GM12878 (cell line): ENCODE results near the gene LRRC26. TPM values are rescaled to one million over a fixed set of nuclear protein-coding genes. Genes with fewer than 3 reads are reported as not detected.
A peak's percentile ranks its signal among the peaks of the same experiment; 100 is the strongest.

Source experiments
- ATAC-seq: fragments of 200-7000 bp; cut with Tn5 transposase; 3 replicates; pipeline ENCODE4 v1.9.1; 2020; ENCODE audit warnings: mild to moderate bottlenecking, moderate library complexity
- BruUV-seq: library from RNA; stranded (reverse); fragments of 400-500 nt; replicated peaks from 2 replicates; lab custom pipeline; 2021; lab: Mats Ljungman, UMichigan
- CTCF ChIA-PET: fragments of 300-600 bp; sonication (Branson Sonifier 250); formaldehyde crosslinking; extraction: SDS; loops from one replicate; lab custom pipeline; 2021; ENCODE audit warnings: inconsistent platforms; lab: Yijun Ruan, JAX
- POLR2A ChIA-PET: fragments of 350-600 bp; formaldehyde crosslinking; extraction: SDS; loops from one replicate; lab custom pipeline; 2021; ENCODE audit warnings: inconsistent platforms; lab: Charles Lee
- RAD21 ChIA-PET: fragments of 300-600 bp; sonication (Branson Sonifier 250); formaldehyde crosslinking; loops from one replicate; lab custom pipeline; 2023; ENCODE audit warnings: antibody characterized with exemption; ENCODE audit not compliant: unreplicated experiment; lab: Charles Lee
- SMC1A ChIA-PET: fragments of 300-600 bp; sonication (Branson Sonifier 250); formaldehyde crosslinking; loops from one replicate; lab custom pipeline; 2023; ENCODE audit not compliant: unreplicated experiment, uncharacterized antibody; lab: Charles Lee
- DNase-seq: peaks from one replicate; pipeline ENCODE4 v3.0.0-alpha.2; 2011; ENCODE audit warnings: low read depth, low spot score
- FAIRE-seq: peaks from 3 replicates; lab custom pipeline; 2011; peaks lifted over from hg19 to GRCh38; lab: Jason Lieb, UNC
- H2AFZ ChIP-seq: 2 replicates; pipeline ENCODE4 v1.6.0; 2011; ENCODE audit warnings: low read depth, low read length, control low read depth; ENCODE audit not compliant: control insufficient read depth
- H3K27ac ChIP-seq: 2 replicates; pipeline ENCODE4 v1.5.1; 2011; ENCODE audit warnings: control low read depth; ENCODE audit not compliant: control insufficient read depth, insufficient read depth
- H3K27me3 ChIP-seq, 2 experiments: replicated peaks in 1 of 2; 2 replicates each; pipeline versions ENCODE4 v1.6.0 to v1.6.1; 2011; ENCODE audit warnings: low read length in 1 of 2; ENCODE audit not compliant: control insufficient read depth in 2 of 2, insufficient read depth in 2 of 2
- H3K36me3 ChIP-seq, 2 experiments: 2 replicates each; pipeline ENCODE4 v1.5.1; 2011; ENCODE audit warnings: low read length in 1 of 2; ENCODE audit not compliant: control insufficient read depth in 2 of 2, insufficient read depth in 2 of 2
- H3K4me1 ChIP-seq: 2 replicates; pipeline ENCODE4 v1.6.1; 2011; ENCODE audit warnings: mild to moderate bottlenecking, low read length, moderate library complexity, mixed read lengths; ENCODE audit not compliant: control insufficient read depth, insufficient read depth
- H3K4me2 ChIP-seq: 2 replicates; pipeline ENCODE4 v1.6.0; 2011; ENCODE audit warnings: control low read depth; ENCODE audit not compliant: control insufficient read depth, insufficient read depth
- H3K4me3 ChIP-seq: fragments of 200-600 bp; sonication (generic); 2 replicates; pipeline ENCODE4 v1.5.1; 2016
- H3K79me2 ChIP-seq: 2 replicates; pipeline ENCODE4 v1.6.0; 2011; ENCODE audit warnings: low read length; ENCODE audit not compliant: control insufficient read depth, insufficient read depth
- H3K9ac ChIP-seq: 2 replicates; pipeline ENCODE4 v1.8.0; 2011; ENCODE audit warnings: low read length, control low read depth, mixed read lengths; ENCODE audit not compliant: control insufficient read depth, insufficient read depth
- H3K9me3 ChIP-seq: replicated peaks from 3 replicates; pipeline ENCODE4 v1.5.1; 2011; ENCODE audit warnings: mild to moderate bottlenecking, low read length; ENCODE audit not compliant: control insufficient read depth, insufficient read depth
- H4K20me1 ChIP-seq: 2 replicates; pipeline ENCODE4 v1.6.0; 2011; ENCODE audit not compliant: control insufficient read depth, insufficient read depth
- CBX3 ChIP-seq: fragments of 200-600 bp; sonication (generic); IDR thresholded peaks from 2 replicates; pipeline ENCODE4 v1.6.1; 2016; ENCODE audit warnings: low read depth, borderline replicate concordance
- POLR2A ChIP-seq: IDR thresholded peaks from 2 replicates; pipeline ENCODE4 v1.6.1; 2011; ENCODE audit warnings: low read depth, mild to moderate bottlenecking, low read length
- ZNF217 ChIP-seq: fragments of 450-650 bp; IDR thresholded peaks from 2 replicates; pipeline ENCODE4 v1.6.1; 2017; ENCODE audit warnings: antibody characterized with exemption, mild to moderate bottlenecking
- ZNF384 ChIP-seq: IDR thresholded peaks from 2 replicates; pipeline ENCODE4 v1.6.1; 2012; ENCODE audit warnings: low read depth, mild to moderate bottlenecking, low read length, improper control_type of control experiment, borderline replicate concordance
- WGBS: methylation state at CpG from one replicate; pipeline ENCODE4 v1.1.6; 2016; ENCODE audit warnings: low lambda C conversion rate; ENCODE audit not compliant: insufficient replicate concordance, insufficient coverage; ENCODE audit errors: missing lambda C conversion rate; 5-methylcytosine and 5-hydroxymethylcytosine counted together
- in situ Hi-C: fragments of 300-500 bp; cut with MboI; formaldehyde crosslinking; loops from 9 replicates; pipeline ENCODE4 v1.14.3; 2018; ENCODE audit warnings: mixed read lengths
- intact Hi-C: fragments of 100-400 bp; cut with micrococcal nuclease; formaldehyde crosslinking; loops from one replicate; pipeline ENCODE4 v1.14.2; 2022; ENCODE audit not compliant: unreplicated experiment
- polyA plus RNA-seq, 11 experiments: library from polyadenylated mRNA; depleted of rRNA in 4 of 11; unstranded in 6 of 11; stranded (reverse) in 5 of 11; fragments of >200 nt; fragmentation: Nextera tagmentation in 4 of 11; fragmentation: Illumina TruSeq in 1 of 11; extraction: Ambion mirVana in 4 of 11; extraction: Trizol in 1 of 11; gene quantifications; 1 replicate in 1 of 11; 2 replicates in 10 of 11; pipeline versions ENCODE4 v1.2.1 to v1.2.3, GENCODE V29; 2011 to 2016; ENCODE audit warnings: inconsistent platforms in 2 of 11, missing spikeins in 2 of 11, low read depth in 1 of 11
- total RNA-seq, 4 experiments: library from RNA; depleted of rRNA in 3 of 4; stranded (reverse); fragments of >200 nt in 3 of 4; fragmentation: Illumina TruSeq in 1 of 4; extraction: Trizol in 1 of 4; gene quantifications; 2 replicates each; pipeline versions ENCODE4 v1.2.1 to v1.2.3, GENCODE V29; 2013 to 2021
- TF ChIP-seq, protein P1 (sequence below): IDR thresholded peaks from 2 replicates; pipeline ENCODE4 v1.6.1; 2012; ENCODE audit warnings: low read depth, low read length, improper control_type of control experiment
- TF ChIP-seq, protein P2 (sequence below): fragments of 450-650 bp; IDR thresholded peaks from 2 replicates; pipeline ENCODE4 v1.6.1; 2016; ENCODE audit warnings: mild to moderate bottlenecking, moderate library complexity, borderline replicate concordance

The LRRC26 gene
- total and polyA plus RNA-seq, 10 of the 15 experiments (the other 5 are each of a cell fraction or from before 2014, with no cell fraction given): 0.29 to 0.91 (median 0.64) TPM; not detected in 5

DNA sequence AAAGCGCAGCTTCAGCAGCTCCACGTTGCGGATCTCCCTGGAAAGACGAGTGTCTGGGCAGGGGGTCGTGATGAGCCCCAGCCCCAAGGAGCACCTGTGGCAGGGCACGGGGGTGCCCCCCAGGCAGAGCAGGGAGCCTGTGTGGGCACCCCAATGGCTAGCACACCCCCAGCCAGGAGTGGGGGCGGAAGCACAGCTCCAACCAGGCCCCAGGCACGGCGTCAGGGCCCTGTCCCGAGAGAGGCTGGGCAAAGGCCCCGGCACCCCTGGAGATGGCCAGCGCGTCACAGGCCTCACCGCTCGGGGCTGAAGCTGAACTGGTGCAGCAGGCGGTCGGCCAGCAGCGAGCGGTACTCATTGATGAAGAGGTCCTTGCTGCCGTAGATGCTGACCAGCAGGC lies 10.6 kb upstream of the LRRC26 start (continued):
- TF ChIP-seq, protein P1, sequence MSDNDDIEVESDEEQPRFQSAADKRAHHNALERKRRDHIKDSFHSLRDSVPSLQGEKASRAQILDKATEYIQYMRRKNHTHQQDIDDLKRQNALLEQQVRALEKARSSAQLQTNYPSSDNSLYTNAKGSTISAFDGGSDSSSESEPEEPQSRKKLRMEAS: no peak
- TF ChIP-seq ZNF384: no peak

DNA sequence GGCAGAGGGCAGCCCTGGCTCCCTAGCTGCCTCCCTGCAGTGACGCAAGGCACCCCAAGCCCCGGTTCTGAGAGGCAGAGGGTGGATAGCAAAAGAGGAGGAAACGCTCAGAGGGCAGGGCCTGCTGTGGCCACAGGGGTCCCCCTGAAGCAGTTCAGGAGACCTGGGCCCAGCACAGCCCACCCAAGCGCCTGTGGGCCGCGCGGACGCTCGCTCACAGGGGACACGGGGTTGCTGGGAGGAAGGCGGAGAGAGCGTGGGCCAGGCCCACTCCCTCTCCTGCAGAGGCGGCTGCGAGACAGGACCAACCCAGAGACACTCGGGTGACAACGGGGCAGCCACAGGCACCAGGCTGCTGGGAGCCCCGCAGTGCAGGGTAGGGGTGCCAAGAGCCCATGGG lies 9.9 kb upstream of the LRRC26 start:
- no TSS peak for BruUV-seq
- no peaks in the 10 kb centered on the region for H3K9me3 ChIP-seq
- TF ChIP-seq POLR2A: 0 out of 2 replicates have a peak, but pooled peaks have one; percentile 10
- no peak for TF ChIP-seq ZNF217
- TF ChIP-seq, all 136 proteins: peak for 1
- ChIA-PET RAD21 (no interaction called here), POLR2A (no interaction called here), CTCF (no interaction called here), SMC1A (no interaction called here)
- in situ Hi-C loops (no loop called here), intact Hi-C loops (no loop called here)
- peaks cover 7 to 26% of the 10 kb centered on the region in 2 experiments for H3K36me3 ChIP-seq
- H3K27me3 ChIP-seq: no peaks in the 10 kb centered on the region
- H3K79me2 ChIP-seq: no peaks in the 10 kb centered on the region
- H3K4me2 ChIP-seq: no peak overlapping the region
- 86% methylated on average over 17 of the region's 17 CpGs for WGBS
- no peak for FAIRE-seq
- DNase-seq: no peak
- no peak overlapping the region for H3K9ac ChIP-seq
- no peak overlapping the region for H3K4me3 ChIP-seq
- H2AFZ ChIP-seq: no peak overlapping the region
- H3K27ac ChIP-seq: no peak overlapping the region
- H3K4me1 ChIP-seq: no peaks in the 10 kb centered on the region
- no peaks in the 10 kb centered on the region for H4K20me1 ChIP-seq
- no peak for ATAC-seq

DNA sequence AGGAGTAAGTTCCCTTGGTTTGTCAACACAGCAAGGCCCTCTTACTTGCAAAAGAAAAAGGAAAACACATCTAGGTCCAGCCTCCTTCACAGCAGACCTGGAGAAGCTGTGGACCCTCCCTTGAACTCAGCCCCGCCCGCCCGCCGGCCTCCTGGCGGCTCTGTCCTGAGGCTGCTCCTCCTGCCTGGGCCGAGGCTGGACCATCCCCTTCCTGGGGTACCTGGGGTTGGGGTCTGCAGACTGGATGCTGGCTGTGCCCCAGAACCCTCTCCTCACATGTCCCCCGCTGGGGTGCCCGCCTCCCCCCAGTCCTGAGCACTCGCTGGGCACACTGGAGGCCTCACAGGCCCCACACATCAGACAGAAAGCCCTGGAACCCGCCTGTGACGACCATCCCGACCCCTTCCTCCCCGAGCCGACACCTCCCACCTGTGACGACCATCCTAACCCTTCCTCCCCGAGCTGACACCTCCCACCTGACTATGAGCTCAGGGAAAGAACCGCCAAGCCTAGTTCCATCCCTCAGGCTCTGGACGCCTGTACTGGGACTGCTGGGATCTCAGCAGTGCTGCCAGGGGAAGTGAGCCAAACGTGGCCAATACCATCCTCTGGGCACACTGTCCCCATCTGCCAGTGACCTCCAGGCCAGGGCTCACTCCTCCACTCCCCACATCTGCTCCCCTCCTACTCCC lies 9.2 kb upstream of the LRRC26 start:
- in situ Hi-C loops: no loop called here
- no peak overlapping the region for H2AFZ ChIP-seq
- SMC1A ChIA-PET: no interaction called here
- ATAC-seq (no peak), FAIRE-seq (no peak), DNase-seq (no peak)
- H3K79me2 ChIP-seq: no peaks in the 10 kb centered on the region
- CTCF ChIA-PET: interaction anchor here (0.6 kb wide), 1 partner anchor 112 kb away, joined by 3 read pairs; no protein-coding TSS in a partner anchor
- H3K27ac ChIP-seq: no peak overlapping the region
- H3K4me3 ChIP-seq: no peak overlapping the region
- H3K4me1 ChIP-seq: no peaks in the 10 kb centered on the region
- TF ChIP-seq, protein P2, sequence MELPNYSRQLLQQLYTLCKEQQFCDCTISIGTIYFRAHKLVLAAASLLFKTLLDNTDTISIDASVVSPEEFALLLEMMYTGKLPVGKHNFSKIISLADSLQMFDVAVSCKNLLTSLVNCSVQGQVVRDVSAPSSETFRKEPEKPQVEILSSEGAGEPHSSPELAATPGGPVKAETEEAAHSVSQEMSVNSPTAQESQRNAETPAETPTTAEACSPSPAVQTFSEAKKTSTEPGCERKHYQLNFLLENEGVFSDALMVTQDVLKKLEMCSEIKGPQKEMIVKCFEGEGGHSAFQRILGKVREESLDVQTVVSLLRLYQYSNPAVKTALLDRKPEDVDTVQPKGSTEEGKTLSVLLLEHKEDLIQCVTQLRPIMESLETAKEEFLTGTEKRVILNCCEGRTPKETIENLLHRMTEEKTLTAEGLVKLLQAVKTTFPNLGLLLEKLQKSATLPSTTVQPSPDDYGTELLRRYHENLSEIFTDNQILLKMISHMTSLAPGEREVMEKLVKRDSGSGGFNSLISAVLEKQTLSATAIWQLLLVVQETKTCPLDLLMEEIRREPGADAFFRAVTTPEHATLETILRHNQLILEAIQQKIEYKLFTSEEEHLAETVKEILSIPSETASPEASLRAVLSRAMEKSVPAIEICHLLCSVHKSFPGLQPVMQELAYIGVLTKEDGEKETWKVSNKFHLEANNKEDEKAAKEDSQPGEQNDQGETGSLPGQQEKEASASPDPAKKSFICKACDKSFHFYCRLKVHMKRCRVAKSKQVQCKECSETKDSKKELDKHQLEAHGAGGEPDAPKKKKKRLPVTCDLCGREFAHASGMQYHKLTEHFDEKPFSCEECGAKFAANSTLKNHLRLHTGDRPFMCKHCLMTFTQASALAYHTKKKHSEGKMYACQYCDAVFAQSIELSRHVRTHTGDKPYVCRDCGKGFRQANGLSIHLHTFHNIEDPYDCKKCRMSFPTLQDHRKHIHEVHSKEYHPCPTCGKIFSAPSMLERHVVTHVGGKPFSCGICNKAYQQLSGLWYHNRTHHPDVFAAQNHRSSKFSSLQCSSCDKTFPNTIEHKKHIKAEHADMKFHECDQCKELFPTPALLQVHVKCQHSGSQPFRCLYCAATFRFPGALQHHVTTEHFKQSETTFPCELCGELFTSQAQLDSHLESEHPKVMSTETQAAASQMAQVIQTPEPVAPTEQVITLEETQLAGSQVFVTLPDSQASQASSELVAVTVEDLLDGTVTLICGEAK: no peak
- 0 out of 2 replicates have a peak, but pooled peaks have one; percentile 19 for TF ChIP-seq POLR2A
- TF ChIP-seq, protein P1: no peak
- no peak for TF ChIP-seq CBX3
- RAD21 ChIA-PET: no interaction called here
- WGBS: 89% methylated on average over 18 of the region's 19 CpGs
- H4K20me1 ChIP-seq: no peaks in the 10 kb centered on the region
- H3K9ac ChIP-seq: no peak overlapping the region
- no TSS peak for BruUV-seq
- no peaks in the 10 kb centered on the region for H3K9me3 ChIP-seq
- no peaks in the 10 kb centered on the region for H3K27me3 ChIP-seq
- intact Hi-C loops: no loop called here
- H3K4me2 ChIP-seq: no peak overlapping the region
- POLR2A ChIA-PET: no interaction called here
- H3K36me3 ChIP-seq: peaks cover 7 to 23% of the 10 kb centered on the region in 2 experiments
